CD14-positive monocyte (primary cell): ENCODE measurements around the gene FN1. TPM values are rescaled to one million over a fixed set of nuclear protein-coding genes. Genes with fewer than 3 reads are reported as not detected.

Source experiments
- DNase-seq, 3 donors: peaks; one replicate each; pipeline ENCODE4 v3.0.0-alpha.2; 2011 to 2022
- H2AFZ ChIP-seq: 2 replicates; pipeline ENCODE4 v1.6.0; 2012; ENCODE audit warnings: mild to moderate bottlenecking, low read depth, low read length, inconsistent platforms; ENCODE audit not compliant: insufficient read depth, poor library complexity, severe bottlenecking
- H3K27ac ChIP-seq, 2 donors: 1 replicate in 1 of 2; 2 replicates in 1 of 2; pipeline ENCODE4 v1.5.1; 2012 to 2013; ENCODE audit warnings: low read length in 2 of 2, control low read depth in 1 of 2, inconsistent platforms in 1 of 2, low read depth in 1 of 2, mild to moderate bottlenecking in 1 of 2
- H3K27me3 ChIP-seq, 2 donors: one replicate each; pipeline versions ENCODE4 v1.6.0 to v1.6.1; 2011 to 2013; ENCODE audit warnings: low read length in 2 of 2; ENCODE audit not compliant: control insufficient read depth in 2 of 2, insufficient read depth in 2 of 2
- H3K36me3 ChIP-seq, 2 donors: replicated peaks in 1 of 2; 1 replicate in 1 of 2; 2 replicates in 1 of 2; pipeline versions ENCODE4 v1.5.1 to v1.6.1; 2012 to 2013; ENCODE audit warnings: low read length in 2 of 2, control low read depth in 1 of 2, inconsistent platforms in 1 of 2, mild to moderate bottlenecking in 1 of 2; ENCODE audit not compliant: insufficient read depth in 2 of 2, control insufficient read depth in 1 of 2
- H3K4me1 ChIP-seq, 2 donors: 1 replicate in 1 of 2; 2 replicates in 1 of 2; pipeline versions ENCODE4 v1.5.1 to v1.6.1; 2012 to 2013; ENCODE audit warnings: low read length in 2 of 2, control low read depth in 1 of 2, inconsistent platforms in 1 of 2, mild to moderate bottlenecking in 1 of 2, moderate library complexity in 1 of 2; ENCODE audit not compliant: insufficient read depth in 2 of 2, control insufficient read depth in 1 of 2
- H3K4me2 ChIP-seq: replicated peaks from 2 replicates; pipeline ENCODE3; 2012; ENCODE audit warnings: low read length, moderate library complexity, mild to moderate bottlenecking; ENCODE audit not compliant: poor library complexity, severe bottlenecking; ENCODE audit errors: extremely low read depth
- H3K4me3 ChIP-seq, 3 experiments: fragments of 200-600 bp in 1 of 3; sonication (generic) in 1 of 3; replicated peaks in 1 of 3; 1 replicate in 2 of 3; 2 replicates in 1 of 3; pipeline ENCODE4 v1.5.1; 2011 to 2013; ENCODE audit warnings: low read length in 3 of 3, mild to moderate bottlenecking in 3 of 3, control low read depth in 2 of 3, low read depth in 2 of 3, inconsistent platforms in 1 of 3, moderate library complexity in 1 of 3
- H3K79me2 ChIP-seq: 2 replicates; pipeline ENCODE4 v1.6.0; 2012; ENCODE audit warnings: mild to moderate bottlenecking, control low read depth, inconsistent platforms, low read length, moderate library complexity; ENCODE audit not compliant: insufficient read depth
- H3K9ac ChIP-seq: 2 replicates; pipeline ENCODE4 v1.6.0; 2017; ENCODE audit warnings: low read length, mild to moderate bottlenecking; ENCODE audit not compliant: insufficient read depth, poor library complexity, severe bottlenecking
- H3K9me3 ChIP-seq, 2 donors: replicated peaks in 1 of 2; 1 replicate in 1 of 2; 2 replicates in 1 of 2; pipeline versions ENCODE4 v1.5.1 to v1.6.1; 2012 to 2013; ENCODE audit warnings: low read length in 2 of 2, control low read depth in 1 of 2; ENCODE audit not compliant: control insufficient read depth in 1 of 2, insufficient read depth in 1 of 2
- H4K20me1 ChIP-seq: 2 replicates; pipeline ENCODE4 v1.6.0; 2012; ENCODE audit warnings: mild to moderate bottlenecking, low read length, control low read depth, moderate library complexity; ENCODE audit not compliant: insufficient read depth
- H3K27ac Mint-ChIP-seq, 7 donors: one replicate each; pipeline ENCODE4 v1.8.0; 2020; ENCODE audit warnings: mild to moderate bottlenecking in 7 of 7, mixed read lengths in 7 of 7, moderate library complexity in 6 of 7, inconsistent platforms in 2 of 7
- H3K27me3 Mint-ChIP-seq, 3 donors: one replicate each; pipeline ENCODE4 v1.8.0; 2021 to 2022; ENCODE audit warnings: low read depth in 3 of 3, mild to moderate bottlenecking in 3 of 3, mixed read lengths in 3 of 3, moderate library complexity in 3 of 3, inconsistent platforms in 1 of 3
- H3K36me3 Mint-ChIP-seq, 2 donors: one replicate each; pipeline ENCODE4 v1.8.0; 2020; ENCODE audit warnings: mixed read lengths in 2 of 2, inconsistent platforms in 1 of 2, mild to moderate bottlenecking in 1 of 2
- H3K4me1 Mint-ChIP-seq: one replicate; pipeline ENCODE4 v1.8.0; 2020; ENCODE audit warnings: mild to moderate bottlenecking, mixed read lengths
- H3K4me3 Mint-ChIP-seq, 2 donors: one replicate each; pipeline ENCODE4 v1.8.0; 2020; ENCODE audit warnings: mild to moderate bottlenecking in 2 of 2, mixed read lengths in 2 of 2, moderate library complexity in 1 of 2
- H3K9me3 Mint-ChIP-seq, 7 donors: one replicate each; pipeline ENCODE4 v1.8.0; 2020 to 2022; ENCODE audit warnings: mixed read lengths in 7 of 7, mild to moderate bottlenecking in 6 of 7, moderate library complexity in 6 of 7, inconsistent platforms in 2 of 7
- CTCF ChIP-seq: fragments of 200-600 bp; IDR thresholded peaks from one replicate; pipeline ENCODE4 v1.8.0; 2022; ENCODE audit warnings: antibody characterized with exemption, mild to moderate bottlenecking
- WGBS: methylation state at CpG from one replicate; pipeline ENCODE4 v1.1.5; 2013; ENCODE audit warnings: missing lambda C conversion rate; ENCODE audit not compliant: insufficient coverage; 5-methylcytosine and 5-hydroxymethylcytosine counted together
- intact Hi-C, 2 donors: fragments of 100-400 bp; cut with micrococcal nuclease; formaldehyde crosslinking; loops; one replicate each; pipeline versions ENCODE4 v1.15.0 to v1.15.1; 2023
- polyA plus RNA-seq, 3 donors: library from polyadenylated mRNA; depleted of rRNA in 1 of 3; unstranded in 2 of 3; stranded (reverse) in 1 of 3; fragments of 300-500 nt in 2 of 3; fragments of >200 nt in 1 of 3; fragmentation: Illumina TruSeq in 2 of 3; gene quantifications; 1 replicate in 2 of 3; 2 replicates in 1 of 3; pipeline ENCODE4 v1.2.3, GENCODE V29; 2012 to 2021

The FN1 gene
- polyA plus RNA-seq, 3 donors = 0.21 to 0.72 (median 0.23) TPM

- no peaks in the 10 kb centered on the region for H3K4me1 Mint-ChIP-seq
- DNase-seq = no peak
- H2AFZ ChIP-seq = no peak overlapping the region
- no peaks in the 10 kb centered on the region for H3K79me2 ChIP-seq
- no peak overlapping the region for H3K4me3 Mint-ChIP-seq
- H3K4me2 ChIP-seq = no peak overlapping the region
- peaks cover 0 to 2% (median 0%) of the 10 kb centered on the region in 3 donors for H3K27me3 Mint-ChIP-seq
- H3K9ac ChIP-seq = no peak overlapping the region
- H3K36me3 Mint-ChIP-seq = no peaks in the 10 kb centered on the region
- WGBS = 98% methylated on average over 5 of the region's 9 CpGs
- no peaks in the 10 kb centered on the region for H3K36me3 ChIP-seq
- H3K27ac ChIP-seq = no peak overlapping the region
- H3K27me3 ChIP-seq = no peaks in the 10 kb centered on the region
- no peak for TF ChIP-seq CTCF
- intact Hi-C loops = no loop called here
- H3K4me3 ChIP-seq = no peak overlapping the region
- H3K4me1 ChIP-seq = no peaks in the 10 kb centered on the region
- peaks cover 2 to 13% (median 6%) of the 10 kb centered on the region in 7 donors for H3K9me3 Mint-ChIP-seq
- no peaks in the 10 kb centered on the region for H4K20me1 ChIP-seq
- H3K9me3 ChIP-seq = peaks cover 0 to 8% of the 10 kb centered on the region in 2 donors
- H3K27ac Mint-ChIP-seq = no peak overlapping the region
These were observed 62.8 kb downstream of the FN1 start for GRCh38 chr2:215372968-215373649.

GRCh38 chr2:215371915-215372897 is 63.7 kb downstream of the FN1 start:
- peaks cover 2 to 13% (median 6%) of the 10 kb centered on the region in 7 donors for H3K9me3 Mint-ChIP-seq
- intact Hi-C loops = no loop called here
- DNase-seq = no peak
- TF ChIP-seq CTCF = no peak
- no peak overlapping the region for H3K27ac ChIP-seq
- H3K36me3 ChIP-seq = no peaks in the 10 kb centered on the region
- no peaks in the 10 kb centered on the region for H3K27me3 ChIP-seq
- H3K36me3 Mint-ChIP-seq = no peaks in the 10 kb centered on the region
- no peaks in the 10 kb centered on the region for H4K20me1 ChIP-seq
- H3K9me3 ChIP-seq = peaks cover 0 to 8% of the 10 kb centered on the region in 2 donors
- H3K4me1 Mint-ChIP-seq = no peaks in the 10 kb centered on the region
- H3K79me2 ChIP-seq = no peaks in the 10 kb centered on the region
- H3K27ac Mint-ChIP-seq = no peak overlapping the region
- H3K4me3 ChIP-seq = no peak overlapping the region
- H3K4me2 ChIP-seq = no peak overlapping the region
- H3K9ac ChIP-seq = no peak overlapping the region
- H3K27me3 Mint-ChIP-seq = peaks cover 0 to 3% (median 2%) of the 10 kb centered on the region in 3 donors
- no peaks in the 10 kb centered on the region for H3K4me1 ChIP-seq
- H2AFZ ChIP-seq = no peak overlapping the region
- H3K4me3 Mint-ChIP-seq = no peak overlapping the region
- 95% methylated on average over 8 of the region's 14 CpGs for WGBS
